ENCODE results near the gene SLC18B1. TPM values are rescaled to one million over a fixed set of nuclear protein-coding genes. Genes with fewer than 3 reads are reported as not detected.
"Not testable (repeated sequence)": the region's sequence is repeated elsewhere in the genome, so short reads cannot be mapped to it uniquely, and the experiment has no call there.

Gene SLC18B1
- total RNA-seq, 2 donors from 2014 or later: 8.6 to 9.1 TPM

GRCh38 chr6:132788658-132789395, 9.6 kb downstream of the SLC18B1 start:
- no peaks in the 10 kb centered on the region for H3K9me3 ChIP-seq (ENCODE audit: control insufficient read depth, low read length, poor library complexity, severe bottlenecking)
- H3K27ac Mint-ChIP-seq: no peak overlapping the region
- DNase-seq (no peak), ATAC-seq (no peak)
- H3K4me1 Mint-ChIP-seq: peaks cover 16% of the 10 kb centered on the region
- no peak overlapping the region for H3K4me3 Mint-ChIP-seq
- peaks cover 11% of the 10 kb centered on the region for H3K36me3 Mint-ChIP-seq (ENCODE audit: low read depth)
- H3K27me3 Mint-ChIP-seq: no peaks in the 10 kb centered on the region

DNA sequence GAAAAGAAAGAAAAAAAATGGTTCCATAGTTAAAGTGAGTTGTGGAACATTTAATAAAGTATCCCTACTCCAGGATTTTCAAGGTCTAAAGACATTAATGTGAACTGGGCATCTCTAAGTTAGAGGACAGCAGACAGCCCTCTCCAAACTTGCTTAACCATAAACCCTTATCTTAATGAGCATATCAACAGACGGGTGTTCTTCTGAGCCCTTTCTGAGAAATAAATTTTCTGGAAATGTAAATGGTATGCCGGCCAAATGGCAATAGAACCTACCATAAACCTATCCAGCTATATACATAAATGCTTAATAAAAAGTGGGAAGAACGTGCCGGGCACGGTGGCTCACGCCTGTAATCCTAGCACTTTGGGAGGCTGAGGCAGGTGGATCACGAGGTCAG, 12.5 kb downstream of the SLC18B1 start:
- Mint-ChIP-seq H3K4me3 (no peak overlapping the region), H3K4me1 (peaks cover 7% of the 10 kb centered on the region), H3K27ac (no peak overlapping the region), H3K27me3 (no peaks in the 10 kb centered on the region), H3K36me3 (ENCODE audit: low read depth) (peaks cover 5% of the 10 kb centered on the region)
- no peak for ATAC-seq
- no peaks in the 10 kb centered on the region for H3K9me3 ChIP-seq (ENCODE audit: control insufficient read depth, low read length, poor library complexity, severe bottlenecking)
- no peak for DNase-seq

GRCh38 chr6:132780770-132781371, 17.6 kb downstream of the SLC18B1 start:
- H3K4me3 Mint-ChIP-seq: no peak overlapping the region
- DNase-seq: no peak
- H3K27me3 Mint-ChIP-seq: no peaks in the 10 kb centered on the region
- no peaks in the 10 kb centered on the region for H3K9me3 ChIP-seq (ENCODE audit: control insufficient read depth, low read length, poor library complexity, severe bottlenecking)
- peaks cover 10% of the 10 kb centered on the region for H3K36me3 Mint-ChIP-seq (ENCODE audit: low read depth)
- no peak overlapping the region for H3K27ac Mint-ChIP-seq
- H3K4me1 Mint-ChIP-seq: peaks cover 4% of the 10 kb centered on the region
- peak; percentile 39 for ATAC-seq

DNA sequence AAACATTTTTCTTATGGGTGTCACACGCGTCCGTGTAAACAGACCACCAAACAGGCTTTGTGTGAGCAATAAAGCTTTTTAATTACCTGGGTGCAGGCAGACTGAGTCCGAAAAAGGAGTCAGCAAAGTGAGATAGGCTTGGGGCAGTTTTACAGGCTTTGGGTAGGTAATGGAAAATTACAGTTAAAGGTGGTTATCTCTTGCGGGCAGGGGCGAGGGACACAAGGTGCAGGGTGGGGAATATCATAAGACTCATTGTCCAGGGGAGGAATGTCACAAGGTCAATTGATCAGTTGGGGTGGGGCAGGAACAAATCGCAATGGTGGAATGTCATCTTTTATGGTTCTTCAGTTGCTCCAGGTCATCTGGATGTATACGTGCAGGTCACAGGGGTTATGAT, 20.6 kb downstream of the SLC18B1 start:
- H3K36me3 Mint-ChIP-seq (ENCODE audit: low read depth): peaks cover 11% of the 10 kb centered on the region
- DNase-seq; H3K27ac Mint-ChIP-seq; H3K27me3 Mint-ChIP-seq; H3K9me3 ChIP-seq (ENCODE audit: control insufficient read depth, low read length, poor library complexity, severe bottlenecking); ATAC-seq; H3K4me3 Mint-ChIP-seq; H3K4me1 Mint-ChIP-seq: not testable (repeated sequence)

DNA sequence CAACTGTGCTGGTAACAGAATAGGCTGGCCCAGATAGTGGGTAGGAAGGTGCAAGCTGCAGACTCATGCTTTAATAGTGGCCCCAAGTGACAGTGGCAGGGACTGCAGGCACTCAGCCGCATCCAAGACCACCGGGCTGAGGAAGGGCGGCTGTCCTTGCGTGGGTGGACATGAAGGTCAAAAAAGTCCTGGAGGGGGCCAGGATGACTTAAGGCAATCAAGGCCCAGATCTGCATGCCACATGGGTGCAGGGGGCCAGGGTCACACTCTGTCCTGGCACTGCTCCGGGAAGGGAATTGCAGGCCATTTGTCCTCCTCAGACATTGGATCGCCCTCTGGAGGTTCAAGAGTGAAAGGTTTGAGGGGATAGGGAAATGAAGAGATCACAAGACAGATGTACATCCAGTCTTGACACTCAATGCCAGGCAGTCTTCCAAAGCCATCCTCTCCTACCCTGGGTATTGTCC, 30.4 kb downstream of the SLC18B1 start:
- no peak for DNase-seq
- H3K9me3 ChIP-seq (ENCODE audit: control insufficient read depth, low read length, poor library complexity, severe bottlenecking): no peaks in the 10 kb centered on the region
- ATAC-seq: peak; percentile 60
- H3K27ac Mint-ChIP-seq: no peak overlapping the region
- H3K4me1 Mint-ChIP-seq: peaks cover 15% of the 10 kb centered on the region
- peaks cover 11% of the 10 kb centered on the region for H3K36me3 Mint-ChIP-seq (ENCODE audit: low read depth)
- no peaks in the 10 kb centered on the region for H3K27me3 Mint-ChIP-seq
- H3K4me3 Mint-ChIP-seq: no peak overlapping the region

DNA sequence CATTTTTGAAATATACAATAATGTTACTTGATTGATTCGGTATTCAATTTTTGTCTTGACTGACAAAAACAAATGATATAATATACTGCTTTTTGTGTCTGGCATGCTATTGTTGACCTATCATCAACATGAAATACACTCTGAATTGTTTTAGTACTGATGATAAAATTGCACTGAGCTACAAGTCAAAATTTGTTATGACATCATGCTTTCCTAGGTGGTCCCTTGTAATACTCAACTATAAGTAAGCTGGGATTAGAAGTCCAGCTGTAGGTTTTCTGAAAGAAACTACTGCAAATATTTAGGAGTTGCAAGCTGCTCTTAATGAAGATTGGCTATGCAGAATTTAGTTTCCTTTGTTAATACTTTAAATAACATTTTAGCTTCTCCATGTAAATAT, 32.9 kb downstream of the SLC18B1 start:
- ATAC-seq (no peak), DNase-seq (no peak)
- Mint-ChIP-seq H3K27me3 (no peaks in the 10 kb centered on the region), H3K4me1 (peaks cover 15% of the 10 kb centered on the region), H3K36me3 (ENCODE audit: low read depth) (peaks cover 7% of the 10 kb centered on the region), H3K27ac (no peak overlapping the region), H3K4me3 (no peak overlapping the region)
- no peaks in the 10 kb centered on the region for H3K9me3 ChIP-seq (ENCODE audit: control insufficient read depth, low read length, poor library complexity, severe bottlenecking)

DNA sequence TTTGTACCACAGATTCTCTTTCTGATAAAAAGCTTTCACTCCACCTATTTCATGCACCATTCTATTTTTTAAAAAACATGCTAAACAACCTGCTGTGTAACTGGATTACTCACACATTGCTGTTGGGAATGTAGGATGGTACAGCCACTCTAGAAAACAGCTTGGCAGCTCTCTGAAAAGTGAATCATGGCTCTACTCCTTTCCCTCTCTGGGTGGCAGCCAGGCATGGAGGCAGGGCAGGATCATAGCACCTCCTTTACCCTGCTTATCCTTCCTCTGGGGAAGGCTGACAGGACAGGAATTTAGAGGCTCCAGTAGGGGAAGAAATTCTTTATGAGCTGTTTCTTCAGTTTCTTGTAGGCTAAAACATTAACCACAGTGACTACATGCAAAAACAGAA, 34.1 kb downstream of the SLC18B1 start:
- H3K36me3 Mint-ChIP-seq (ENCODE audit: low read depth): peaks cover 6% of the 10 kb centered on the region
- H3K9me3 ChIP-seq (ENCODE audit: control insufficient read depth, low read length, poor library complexity, severe bottlenecking): no peaks in the 10 kb centered on the region
- peaks cover 15% of the 10 kb centered on the region for H3K4me1 Mint-ChIP-seq
- H3K27ac Mint-ChIP-seq: no peak overlapping the region
- DNase-seq: no peak
- ATAC-seq: no peak
- no peak overlapping the region for H3K4me3 Mint-ChIP-seq
- H3K27me3 Mint-ChIP-seq: no peaks in the 10 kb centered on the region

DNA sequence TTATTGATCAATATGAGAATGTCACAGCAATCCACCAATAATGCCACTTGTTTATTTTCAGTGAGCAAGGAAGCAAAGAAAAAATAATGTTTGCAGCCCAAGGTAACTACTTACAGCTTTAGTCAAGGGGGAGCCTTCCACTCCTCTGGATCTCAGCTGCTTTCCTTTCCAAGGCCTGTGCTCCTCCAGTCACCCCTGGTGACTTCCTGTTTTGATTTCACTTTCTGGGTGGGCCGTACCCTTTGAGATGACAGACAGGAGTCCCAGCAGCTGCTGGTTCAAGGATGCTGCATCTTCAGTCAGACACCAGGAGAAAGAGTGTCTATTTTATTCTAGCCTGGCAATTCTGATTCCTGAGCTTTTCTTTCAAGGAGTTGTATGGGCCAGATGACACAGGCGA, 35.2 kb downstream of the SLC18B1 start:
- DNase-seq (no peak), ATAC-seq (peak; percentile 88)
- Mint-ChIP-seq H3K4me3 (peak overlapping the region; percentile 63), H3K4me1 (peaks cover 15% of the 10 kb centered on the region), H3K27ac (peak overlapping the region; percentile 6), H3K27me3 (no peaks in the 10 kb centered on the region), H3K36me3 (ENCODE audit: low read depth) (peaks cover 3% of the 10 kb centered on the region)
- H3K9me3 ChIP-seq (ENCODE audit: control insufficient read depth, low read length, poor library complexity, severe bottlenecking): no peaks in the 10 kb centered on the region

- peaks cover 15% of the 10 kb centered on the region for H3K4me1 Mint-ChIP-seq
- H3K36me3 Mint-ChIP-seq (ENCODE audit: low read depth): peaks cover 6% of the 10 kb centered on the region
- H3K4me3 Mint-ChIP-seq: no peak overlapping the region
- H3K9me3 ChIP-seq (ENCODE audit: control insufficient read depth, low read length, poor library complexity, severe bottlenecking): no peaks in the 10 kb centered on the region
- ATAC-seq (no peak), DNase-seq (no peak)
- no peak overlapping the region for H3K27ac Mint-ChIP-seq
- no peaks in the 10 kb centered on the region for H3K27me3 Mint-ChIP-seq
Measured at GRCh38 chr6:132760256-132760655, 38.2 kb downstream of the SLC18B1 start.

- H3K4me1 Mint-ChIP-seq: peaks cover 6% of the 10 kb centered on the region
- no peaks in the 10 kb centered on the region for H3K27me3 Mint-ChIP-seq
- no peak overlapping the region for H3K27ac Mint-ChIP-seq
- H3K36me3 Mint-ChIP-seq (ENCODE audit: low read depth): peaks cover 6% of the 10 kb centered on the region
- H3K9me3 ChIP-seq (ENCODE audit: control insufficient read depth, low read length, poor library complexity, severe bottlenecking): no peaks in the 10 kb centered on the region
- ATAC-seq (no peak), DNase-seq (no peak)
- H3K4me3 Mint-ChIP-seq: no peak overlapping the region
Measured at GRCh38 chr6:132758689-132759088, 39.7 kb downstream of the SLC18B1 start.

DNA sequence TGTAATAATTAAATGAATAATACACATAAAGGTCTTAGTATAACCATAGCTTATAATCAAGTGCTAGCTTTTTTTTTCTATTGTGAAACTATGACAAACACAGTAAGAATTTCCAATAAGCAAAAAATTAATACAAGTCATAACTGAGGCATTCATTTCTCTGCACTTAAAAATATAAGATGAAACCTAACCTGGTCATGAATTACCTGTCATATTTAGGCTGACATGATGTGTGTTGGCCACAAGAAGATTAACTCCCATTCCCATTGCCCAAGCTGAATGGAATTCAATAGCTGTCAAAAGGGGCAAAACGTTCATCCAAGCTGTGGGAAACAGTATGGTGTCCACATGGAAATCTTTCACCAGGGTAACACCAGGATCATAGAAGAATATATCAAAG, 46.2 kb downstream of the SLC18B1 start:
- H3K27me3 Mint-ChIP-seq: no peaks in the 10 kb centered on the region

DNA sequence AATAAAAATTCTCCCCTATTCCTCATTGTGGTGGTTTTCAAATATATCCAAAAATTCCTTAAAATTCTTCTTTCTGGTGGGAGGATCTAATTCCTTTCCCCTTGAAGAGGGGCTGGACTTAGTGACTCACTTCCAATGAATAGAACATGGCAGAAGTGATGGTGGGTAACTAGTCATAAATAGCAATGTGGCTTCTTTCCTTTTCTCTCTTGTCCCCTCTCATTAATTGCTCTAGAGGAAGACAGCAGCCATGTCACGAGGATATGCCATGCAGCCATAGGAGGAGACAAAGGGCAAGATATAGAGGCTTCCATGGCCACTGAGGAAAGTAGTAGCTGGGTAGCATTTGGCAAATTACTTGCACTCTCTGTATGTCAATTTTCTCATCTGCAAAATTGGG, 46.6 kb downstream of the SLC18B1 start:
- H3K9me3 ChIP-seq (ENCODE audit: control insufficient read depth, low read length, poor library complexity, severe bottlenecking): no peaks in the 10 kb centered on the region
- Mint-ChIP-seq H3K27ac (no peak overlapping the region), H3K4me3 (no peak overlapping the region), H3K36me3 (ENCODE audit: low read depth) (peaks cover 3% of the 10 kb centered on the region), H3K4me1 (peaks cover 3% of the 10 kb centered on the region), H3K27me3 (no peaks in the 10 kb centered on the region)
- ATAC-seq: no peak
- no peak for DNase-seq

More for the DNA sequence above, 46.2 kb downstream of the SLC18B1 start:
- Mint-ChIP-seq H3K27ac (no peak overlapping the region), H3K4me1 (peaks cover 3% of the 10 kb centered on the region), H3K4me3 (no peak overlapping the region), H3K36me3 (ENCODE audit: low read depth) (peaks cover 3% of the 10 kb centered on the region)
- ATAC-seq (no peak), DNase-seq (no peak)
- H3K9me3 ChIP-seq (ENCODE audit: control insufficient read depth, low read length, poor library complexity, severe bottlenecking): no peaks in the 10 kb centered on the region

GRCh38 chr6:132751306-132751705, 47.1 kb downstream of the SLC18B1 start:
- ATAC-seq (no peak), DNase-seq (no peak)
- Mint-ChIP-seq H3K27me3 (no peaks in the 10 kb centered on the region), H3K36me3 (ENCODE audit: low read depth) (peaks cover 3% of the 10 kb centered on the region), H3K4me1 (peaks cover 3% of the 10 kb centered on the region), H3K4me3 (peak overlapping the region; percentile 7), H3K27ac (no peak overlapping the region)
- no peaks in the 10 kb centered on the region for H3K9me3 ChIP-seq (ENCODE audit: control insufficient read depth, low read length, poor library complexity, severe bottlenecking)

Data from T-helper 17 cell (primary cell).